GM19452 (cell line): Measurements from ENCODE around the gene SMIM11.
"Not testable (repeated sequence)": the region's sequence is repeated elsewhere in the genome, so short reads cannot be mapped to it uniquely, and the experiment has no call there.

Experiments
- ATAC-seq: cut with Tn5 transposase; IDR thresholded peaks from one replicate; pipeline ENCODE4 v1.9.1; 2021; ENCODE audit not compliant: unreplicated experiment

SMIM11 gene

DNA sequence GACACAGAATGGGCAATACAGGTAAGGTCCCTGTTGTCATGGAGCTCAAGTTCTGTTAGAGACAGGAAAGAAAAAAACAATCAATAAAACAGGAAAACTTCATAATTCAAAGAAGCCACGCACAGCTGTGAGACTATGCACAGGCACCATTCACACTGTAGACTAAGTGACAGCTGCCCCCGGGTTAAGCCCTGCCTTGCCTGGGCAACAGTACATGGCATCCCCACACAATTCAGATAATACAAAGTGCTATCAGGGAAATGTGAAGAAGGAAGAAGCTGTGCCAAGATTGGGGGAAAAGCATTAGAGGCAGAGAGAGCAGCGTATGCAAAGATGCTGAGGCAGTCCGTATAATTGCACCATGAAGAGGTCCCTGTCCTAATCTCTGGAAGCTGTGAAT, 20.5 kb upstream of the SMIM11 start:
- ATAC-seq: no peak

DNA sequence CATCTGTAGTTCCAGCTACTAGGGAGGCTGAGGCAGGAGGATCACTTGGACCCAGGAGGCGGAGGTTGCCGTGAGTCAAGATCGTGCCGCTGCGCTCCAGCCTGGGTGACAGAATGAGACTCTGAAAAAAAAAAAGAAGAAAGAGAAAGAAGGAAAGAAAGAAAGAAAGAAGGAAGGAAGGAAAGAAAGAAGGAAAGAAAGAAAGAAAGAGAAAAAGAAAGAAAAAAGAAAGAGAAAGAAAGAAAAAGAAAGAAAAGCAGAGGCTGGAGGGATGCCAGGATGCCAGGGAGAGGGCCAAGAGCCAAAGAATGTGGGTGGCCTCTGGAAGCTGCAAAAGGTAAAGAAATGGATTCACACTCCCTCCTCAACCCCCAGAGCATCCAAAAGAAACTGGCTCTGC, 19.7 kb upstream of the SMIM11 start:
- ATAC-seq: no peak

DNA sequence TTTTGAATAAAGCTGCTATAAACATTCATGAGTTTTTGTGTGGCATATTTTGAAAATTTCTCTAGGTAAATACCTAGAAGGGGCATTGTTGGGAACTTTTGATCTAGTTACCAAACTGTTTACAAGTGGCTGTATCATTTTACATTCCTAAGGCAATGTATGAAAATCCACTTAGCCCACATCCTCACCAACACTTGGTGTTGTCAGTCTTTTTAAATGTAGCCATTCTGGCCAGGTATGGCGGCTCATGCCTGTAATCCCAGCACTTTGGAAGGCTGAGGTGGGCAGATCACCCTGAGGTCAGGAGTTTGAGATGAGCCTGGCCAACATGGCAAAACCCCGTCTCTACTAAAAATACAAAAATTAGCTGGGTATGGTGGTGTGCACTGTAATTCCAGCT, 17.4 kb upstream of the SMIM11 start:
- no peak for ATAC-seq

DNA sequence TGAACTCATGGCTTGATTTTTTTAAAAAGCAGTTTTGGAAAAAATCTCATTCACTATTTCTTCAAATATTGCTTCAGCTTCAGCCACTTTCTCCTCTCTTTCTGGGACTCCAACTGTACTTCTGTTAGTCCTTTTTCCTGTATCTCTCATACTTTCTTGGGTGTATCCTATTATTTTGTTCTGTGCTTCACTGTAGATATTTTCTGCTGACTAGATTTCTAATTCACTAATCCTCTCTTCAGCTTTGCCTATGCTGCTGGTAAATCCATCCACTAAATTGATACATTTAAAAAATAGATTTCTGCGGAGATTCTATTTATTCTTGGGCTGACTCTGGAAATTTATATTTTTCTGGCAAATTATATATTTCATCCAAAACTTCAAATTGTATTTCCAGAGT, 16.4 kb upstream of the SMIM11 start:
- no peak for ATAC-seq

DNA sequence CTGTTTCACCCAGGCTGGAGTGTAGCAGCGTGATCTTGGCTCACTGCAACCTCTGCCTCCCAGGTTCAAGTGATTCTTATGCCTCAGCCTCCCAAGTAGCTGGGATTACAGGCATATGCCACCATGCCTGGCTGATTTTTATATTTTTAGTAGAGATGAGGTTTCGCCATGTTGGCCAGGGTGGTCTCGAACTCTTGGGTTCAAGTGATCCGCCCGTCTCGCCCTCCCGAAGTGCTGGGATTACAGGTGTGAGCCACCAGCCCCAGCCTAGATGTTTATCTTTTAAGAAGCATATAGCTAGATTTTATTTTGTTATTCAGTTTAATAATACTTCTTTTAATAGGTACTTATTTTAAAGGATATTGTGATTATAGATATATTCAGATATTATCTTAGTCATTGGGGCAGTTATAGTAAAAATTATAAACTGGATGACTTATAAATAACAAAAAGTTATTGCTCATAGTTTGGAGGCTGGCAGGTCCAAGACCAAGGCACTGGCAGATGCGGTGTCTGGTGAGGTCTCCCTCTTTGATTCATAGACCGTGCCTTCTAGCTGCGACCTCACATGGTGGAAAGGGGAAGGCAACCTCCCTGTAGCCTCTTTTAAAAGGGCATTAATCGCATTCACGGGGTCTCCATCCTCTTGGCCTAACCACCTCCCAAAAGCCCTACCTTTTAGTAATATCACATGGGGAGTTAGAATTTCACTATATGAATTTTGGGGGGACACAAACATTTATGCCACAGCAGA, 14.6 kb upstream of the SMIM11 start:
- ATAC-seq: no peak

DNA sequence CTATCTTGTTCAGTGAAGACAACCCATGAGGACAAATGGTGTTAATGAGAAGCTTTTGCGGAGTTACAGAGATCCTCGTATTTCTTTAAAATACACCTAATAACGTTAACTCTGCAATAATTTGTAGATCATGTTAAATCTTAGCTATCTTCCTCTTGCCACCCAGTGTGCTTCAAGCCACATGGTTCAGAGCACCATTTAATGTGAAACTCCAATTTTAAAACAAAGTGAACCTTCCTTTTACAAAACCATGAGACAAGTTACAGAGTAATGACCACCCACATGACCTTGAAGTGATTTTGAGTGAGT, 13.2 kb upstream of the SMIM11 start:
- no peak for ATAC-seq

DNA sequence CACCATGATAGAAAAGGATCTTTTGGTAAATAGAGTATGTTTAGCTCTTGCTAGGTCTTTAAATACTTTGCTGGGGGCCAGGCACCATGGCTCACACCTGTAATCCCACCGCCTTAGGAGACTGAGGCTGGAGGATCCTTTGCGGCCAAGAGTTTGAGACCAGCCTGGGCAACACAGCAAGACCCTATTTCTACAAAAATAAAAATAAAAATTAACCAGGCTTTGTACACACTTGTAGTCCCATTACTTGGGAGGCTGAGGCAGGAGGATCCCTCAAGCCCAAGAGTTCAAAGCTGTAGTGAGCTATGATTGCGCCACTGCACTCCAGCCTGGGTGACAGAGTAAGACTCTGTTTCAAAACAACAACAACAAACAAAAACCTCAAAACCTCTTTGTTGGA, 12.6 kb upstream of the SMIM11 start:
- no peak for ATAC-seq

DNA sequence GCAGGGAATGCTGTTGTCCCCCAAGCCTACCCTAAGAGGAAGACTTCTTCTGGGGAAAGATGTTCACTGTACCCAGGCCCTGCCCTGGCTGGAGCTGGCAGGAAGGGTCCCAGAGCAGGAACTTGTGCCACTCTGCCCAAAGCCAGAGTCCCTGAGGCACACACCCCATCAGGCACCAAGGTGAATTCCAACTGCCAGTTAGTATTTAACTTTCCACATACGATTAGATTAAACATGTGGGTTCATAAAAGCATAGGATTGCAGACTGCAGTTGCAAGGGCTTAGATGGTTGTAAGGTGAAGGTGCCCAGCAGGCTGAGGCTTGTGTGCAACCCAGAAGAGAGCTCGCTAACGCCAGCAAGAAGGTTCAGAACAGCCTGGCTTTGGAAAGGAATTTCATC, 11.6 kb upstream of the SMIM11 start, which contains the start of gene KCNE2:
Gene KCNE2, plus strand, starts transcription at position 274 of the 400 bp plus-strand sequence. CDS start 6,473 bp downstream, outside the sequence.
- ATAC-seq: no peak

DNA sequence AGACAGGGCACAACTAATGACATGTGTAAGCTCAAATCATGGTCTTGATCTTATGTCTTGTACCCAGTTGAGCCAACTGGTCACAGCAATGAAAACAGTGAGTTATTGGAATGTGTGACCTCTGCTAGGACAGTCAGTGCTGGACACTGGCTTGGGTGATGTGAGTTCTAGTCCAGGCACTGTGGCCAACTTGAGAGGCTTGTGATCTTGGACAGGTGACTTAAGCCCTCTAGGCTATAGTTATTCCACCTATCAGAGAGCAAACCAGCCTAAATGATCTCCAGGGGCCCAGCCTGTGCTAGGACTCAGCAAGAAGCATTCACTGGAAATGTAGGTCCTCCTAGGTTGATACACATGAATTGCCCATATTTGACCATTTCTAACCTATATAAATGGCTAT, 10.4 kb upstream of the SMIM11 start:
- ATAC-seq: no peak

DNA sequence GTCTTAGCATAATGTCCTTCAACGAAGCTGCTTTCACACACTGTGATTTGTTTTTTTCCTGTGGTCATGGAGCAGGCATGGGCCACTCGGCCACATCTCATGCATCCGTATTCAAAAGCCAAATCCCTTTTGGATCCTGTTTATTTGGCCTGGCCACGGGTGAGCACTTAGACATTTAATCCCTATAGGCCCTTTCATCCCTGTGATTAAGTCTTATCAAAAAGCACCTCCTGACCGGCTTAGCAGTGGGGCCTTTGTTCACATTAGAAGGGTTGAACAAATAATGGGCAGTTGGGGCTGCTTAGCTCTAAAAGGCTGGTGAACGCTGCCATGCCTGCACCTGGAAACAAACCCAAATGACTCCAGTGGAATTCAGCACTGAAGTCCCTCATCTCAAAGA, 9.5 kb upstream of the SMIM11 start:
- ATAC-seq: no peak

DNA sequence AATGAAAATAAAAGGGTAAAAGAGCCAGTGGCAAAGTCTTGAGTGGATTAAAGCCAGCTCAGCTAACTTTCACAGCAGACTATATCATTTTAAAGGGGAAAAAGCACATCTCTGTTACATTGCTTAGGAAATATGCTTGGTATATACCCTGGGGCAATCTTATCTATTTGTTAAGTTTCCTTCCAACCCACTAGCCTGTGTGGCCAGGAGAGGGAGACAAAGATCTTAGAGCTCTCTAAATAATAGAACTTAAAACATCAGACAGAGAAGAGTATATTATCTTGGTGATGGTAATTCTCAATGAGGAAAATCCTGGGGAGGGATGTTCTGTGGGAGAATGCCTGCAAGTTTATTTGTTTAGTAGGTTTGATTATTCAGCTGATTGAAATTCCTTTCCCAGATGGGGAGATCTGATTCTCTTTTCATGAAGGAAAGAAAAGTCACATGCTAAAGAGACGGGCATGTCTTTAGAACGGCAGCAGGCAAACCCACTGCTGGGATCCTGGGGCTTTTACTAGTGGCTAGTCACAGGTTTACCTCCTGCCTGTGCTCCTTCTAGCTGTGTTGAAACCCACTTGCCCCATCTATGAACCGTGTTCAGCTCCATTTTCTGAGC, 7.9 kb upstream of the SMIM11 start:
- ATAC-seq: no peak

DNA sequence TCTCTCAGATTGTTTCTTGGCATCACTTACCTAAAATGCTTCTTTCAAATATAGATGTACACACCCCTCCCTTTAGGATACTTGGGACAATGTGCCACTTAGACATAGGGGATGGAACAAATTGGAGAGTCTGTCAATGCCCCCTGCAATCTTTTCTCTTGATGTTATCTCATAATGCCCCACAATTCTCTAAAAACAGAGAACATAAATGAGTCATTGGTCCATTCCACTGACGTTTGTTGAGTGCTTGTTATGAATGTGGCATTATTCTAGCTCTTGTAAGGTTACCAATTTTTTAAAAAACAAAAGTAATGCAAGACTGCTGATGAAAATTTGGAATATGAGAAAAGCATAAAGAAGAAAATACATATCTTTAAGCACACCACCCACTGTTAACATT, 5.6 kb upstream of the SMIM11 start:
- no peak for ATAC-seq

DNA sequence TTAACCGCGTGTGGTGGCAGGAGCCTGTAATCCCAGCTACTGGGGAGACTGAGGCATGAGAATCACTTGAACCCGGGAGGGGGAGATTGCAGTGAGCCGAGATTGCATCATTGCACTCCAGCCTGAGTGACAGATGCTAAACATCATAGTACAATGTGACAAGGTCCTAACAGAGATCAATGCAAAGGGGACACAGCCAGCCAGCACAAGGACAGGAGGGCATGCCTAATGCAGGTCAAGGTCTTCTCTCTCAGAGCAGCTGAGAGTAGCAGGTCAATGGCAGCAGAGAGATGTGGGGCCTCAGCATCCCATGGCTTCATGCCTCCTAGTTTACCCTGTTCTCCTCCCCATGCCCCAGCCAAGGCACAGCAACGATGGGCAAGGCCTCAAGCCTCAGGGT, 3.0 kb upstream of the SMIM11 start:
- ATAC-seq: no peak

DNA sequence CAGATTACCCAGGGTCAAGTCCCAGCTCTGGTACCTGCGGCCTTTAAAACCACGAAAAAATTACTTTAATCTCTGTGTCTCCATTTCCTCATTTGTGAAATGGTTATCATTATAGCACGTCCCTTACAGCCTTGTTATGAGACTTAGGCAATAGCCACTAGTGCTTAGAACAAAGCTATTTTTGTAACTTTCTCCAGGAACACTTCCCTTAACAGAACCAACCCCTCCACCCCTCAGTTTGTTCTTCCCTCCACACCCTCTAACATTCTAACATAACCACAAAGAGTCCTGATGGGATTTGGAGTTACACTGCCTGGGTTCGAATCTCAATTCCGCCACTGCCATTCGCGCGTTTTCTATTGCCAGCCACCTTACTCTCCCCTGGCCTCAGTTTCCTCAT, 845 bp upstream of the SMIM11 start:
- not testable (repeated sequence) for ATAC-seq

DNA sequence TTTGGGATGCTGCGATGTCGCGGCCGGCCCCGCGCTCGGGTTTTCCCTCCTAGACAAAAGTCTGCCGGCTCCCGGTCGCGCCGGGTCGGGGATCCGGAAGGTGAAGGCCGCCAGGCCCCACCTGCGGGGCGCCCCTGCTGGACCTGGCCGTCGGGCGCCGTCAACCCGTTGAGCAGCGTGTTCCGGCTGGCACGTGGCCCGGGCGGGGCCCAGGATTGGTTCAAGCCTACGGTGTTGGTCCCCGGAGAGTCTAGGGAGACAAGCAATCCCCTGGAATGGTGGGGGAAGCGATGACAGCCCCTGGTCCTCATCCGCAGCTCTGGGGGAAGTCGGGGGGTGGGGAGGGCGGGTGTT, 289 bp downstream of the SMIM11 start:
- peak; percentile 82 for ATAC-seq

DNA sequence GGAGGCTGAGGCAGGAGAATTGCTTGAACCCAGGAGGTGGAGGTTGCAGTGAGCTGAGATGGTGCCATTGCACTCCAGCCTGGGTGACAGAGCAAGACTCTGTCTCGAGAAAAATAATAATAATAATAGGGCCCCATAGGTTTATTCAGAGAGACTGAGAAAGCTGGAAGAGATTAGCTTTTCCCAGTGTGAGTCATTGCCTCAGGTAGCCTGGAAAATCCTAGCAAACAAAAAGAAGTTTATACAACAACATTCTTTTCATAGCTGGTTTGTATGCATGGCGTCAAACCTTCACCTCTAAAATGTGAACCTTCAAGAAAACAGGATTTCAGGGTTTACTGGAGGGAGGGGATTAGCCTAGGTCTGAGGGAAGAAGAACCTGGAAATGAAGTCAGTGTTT, 7.8 kb downstream of the SMIM11 start:
- not testable (repeated sequence) for ATAC-seq

DNA sequence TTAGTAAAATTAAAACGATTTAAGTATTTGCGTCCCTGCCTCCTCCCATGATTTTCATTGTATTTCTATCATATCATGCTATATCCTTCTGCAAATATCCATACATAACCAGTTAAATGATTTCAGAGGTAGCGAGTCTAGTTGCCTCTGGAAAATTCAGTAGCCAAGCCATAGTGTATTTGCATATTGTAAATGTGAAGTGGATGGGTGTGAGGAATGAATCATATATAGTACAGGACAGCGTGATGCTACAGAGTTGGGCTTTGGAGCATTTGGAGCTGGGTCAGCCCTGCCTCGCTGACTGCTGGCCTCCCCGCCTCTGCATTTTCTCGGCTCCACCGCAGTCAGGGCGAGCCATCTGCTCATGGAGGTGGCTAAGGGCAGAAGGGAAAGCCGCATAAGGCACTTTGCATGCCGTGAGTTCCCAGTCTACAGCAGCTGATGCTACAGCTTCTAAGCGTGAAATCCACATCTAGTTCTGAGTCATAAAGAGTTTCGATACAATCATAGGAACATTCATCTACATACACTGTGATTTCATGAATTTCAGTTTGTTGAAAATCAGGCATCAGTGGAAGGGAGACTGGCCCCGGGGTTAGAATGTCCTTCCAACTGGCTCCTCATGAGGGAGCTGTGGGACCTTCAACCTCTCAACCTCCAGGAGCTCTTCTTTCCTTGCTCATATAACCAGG, 8.6 kb downstream of the SMIM11 start:
- ATAC-seq: peak; percentile 93

DNA sequence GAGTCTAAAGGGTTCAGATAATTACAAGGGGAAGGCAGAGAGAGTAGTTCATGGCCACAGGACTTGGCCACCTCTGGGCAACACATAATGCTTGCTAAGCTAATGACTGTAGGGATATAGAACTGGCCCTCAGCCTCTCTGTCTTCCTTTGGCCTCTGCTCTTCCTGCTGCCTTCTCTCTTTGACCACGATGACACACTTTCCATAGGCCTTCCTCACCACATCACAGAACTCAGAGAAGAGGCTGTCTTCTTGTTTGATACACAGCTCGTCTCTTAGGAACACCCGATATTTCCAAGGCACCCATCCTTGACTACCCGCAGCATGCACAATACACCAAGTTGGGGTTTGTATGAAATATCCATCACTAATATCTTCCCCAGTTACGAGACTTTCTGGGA, 25.2 kb downstream of the SMIM11 start:
- not testable (repeated sequence) for ATAC-seq

DNA sequence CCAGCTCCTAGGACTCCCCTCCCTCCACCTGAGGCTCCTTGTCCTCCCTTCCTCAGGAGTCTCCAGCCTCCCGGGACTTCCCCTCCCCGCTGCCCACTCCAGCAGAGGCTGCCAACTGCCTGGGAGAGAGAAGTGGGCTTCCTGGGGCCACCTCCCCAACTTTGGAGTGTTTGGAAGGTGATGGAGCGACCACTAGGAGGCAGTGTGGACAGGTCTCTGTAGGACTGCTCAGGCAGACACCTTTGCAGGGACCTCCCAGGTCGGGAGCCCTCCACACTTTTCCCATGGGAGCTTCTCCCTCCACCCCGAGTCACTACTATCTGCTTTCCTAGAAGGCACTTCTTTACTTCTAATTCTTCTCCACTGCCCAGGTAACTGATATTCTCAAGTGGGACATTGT, 29.4 kb downstream of the SMIM11 start:
- not testable (repeated sequence) for ATAC-seq

DNA sequence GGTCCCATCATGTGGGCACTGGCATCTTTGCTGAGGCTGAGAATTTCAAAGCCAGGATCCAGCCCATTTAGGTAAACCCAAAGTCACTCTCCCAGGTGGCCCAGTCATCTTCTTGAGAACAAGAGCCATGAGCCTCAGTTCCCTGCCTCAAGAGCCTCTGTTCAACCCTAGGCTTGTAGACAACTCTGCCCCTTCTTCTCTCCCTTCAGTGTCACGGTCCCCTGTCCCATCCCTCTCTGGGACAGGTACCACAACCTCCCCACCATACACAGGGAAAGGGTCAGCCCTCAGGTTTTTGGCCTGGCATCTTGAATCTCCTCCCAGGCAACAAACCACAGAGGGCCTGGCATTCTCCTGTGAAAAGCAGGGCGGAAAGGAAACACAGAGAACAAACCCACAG, 30.4 kb downstream of the SMIM11 start:
- not testable (repeated sequence) for ATAC-seq

DNA sequence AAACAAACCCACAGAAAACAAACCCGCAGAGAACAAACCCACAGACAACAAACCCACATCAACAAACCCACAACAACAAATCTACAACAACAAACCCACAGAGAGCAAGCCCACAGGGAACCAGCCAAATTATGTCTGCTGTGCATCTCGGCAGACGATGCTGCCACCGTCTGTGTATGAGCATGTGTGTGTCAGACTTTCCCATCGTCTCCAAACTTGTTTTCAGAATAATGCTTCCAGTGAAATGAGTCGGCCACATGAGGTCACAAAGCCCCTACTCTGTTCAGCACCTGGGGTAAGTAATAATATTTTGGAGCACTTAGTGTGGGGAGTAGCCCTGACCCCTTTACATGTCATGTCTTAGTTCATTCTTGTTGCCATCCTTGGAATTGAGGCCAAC, 30.8 kb downstream of the SMIM11 start:
- ATAC-seq: not testable (repeated sequence)

DNA sequence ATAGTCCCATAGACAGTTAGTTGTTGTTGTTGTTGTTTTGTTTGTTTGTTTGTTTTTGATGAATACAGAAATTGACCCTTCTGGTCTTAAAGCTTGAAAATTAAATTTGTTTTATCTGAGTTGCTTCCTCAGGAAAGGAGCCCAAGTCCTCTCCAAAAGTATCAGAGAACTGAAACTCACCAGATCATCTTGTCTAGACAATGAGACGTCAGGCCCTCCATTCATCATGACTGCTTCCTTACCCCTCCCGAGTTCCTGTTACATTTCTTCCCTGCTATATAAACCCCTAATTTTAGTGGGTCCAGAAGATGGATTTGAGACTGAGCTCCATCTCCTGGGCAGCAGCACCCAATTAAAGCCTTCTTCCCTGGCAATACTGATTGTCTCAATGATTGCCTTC, 31.4 kb downstream of the SMIM11 start:
- ATAC-seq: not testable (repeated sequence)
